Measurements from ENCODE around the gene POLRMT.
A peak's percentile ranks its signal among the peaks of the same experiment; 100 is the strongest.
"Not testable (repeated sequence)": the region's sequence is repeated elsewhere in the genome, so short reads cannot be mapped to it uniquely, and the experiment has no call there.

The POLRMT gene

GRCh38 chr19:632579-633067 lies 714 bp downstream of the POLRMT start:
- DNase-seq (ENCODE audit: insufficient read length, low spot score) = peak; percentile 78
- peak; percentile 11 for FAIRE-seq

DNA sequence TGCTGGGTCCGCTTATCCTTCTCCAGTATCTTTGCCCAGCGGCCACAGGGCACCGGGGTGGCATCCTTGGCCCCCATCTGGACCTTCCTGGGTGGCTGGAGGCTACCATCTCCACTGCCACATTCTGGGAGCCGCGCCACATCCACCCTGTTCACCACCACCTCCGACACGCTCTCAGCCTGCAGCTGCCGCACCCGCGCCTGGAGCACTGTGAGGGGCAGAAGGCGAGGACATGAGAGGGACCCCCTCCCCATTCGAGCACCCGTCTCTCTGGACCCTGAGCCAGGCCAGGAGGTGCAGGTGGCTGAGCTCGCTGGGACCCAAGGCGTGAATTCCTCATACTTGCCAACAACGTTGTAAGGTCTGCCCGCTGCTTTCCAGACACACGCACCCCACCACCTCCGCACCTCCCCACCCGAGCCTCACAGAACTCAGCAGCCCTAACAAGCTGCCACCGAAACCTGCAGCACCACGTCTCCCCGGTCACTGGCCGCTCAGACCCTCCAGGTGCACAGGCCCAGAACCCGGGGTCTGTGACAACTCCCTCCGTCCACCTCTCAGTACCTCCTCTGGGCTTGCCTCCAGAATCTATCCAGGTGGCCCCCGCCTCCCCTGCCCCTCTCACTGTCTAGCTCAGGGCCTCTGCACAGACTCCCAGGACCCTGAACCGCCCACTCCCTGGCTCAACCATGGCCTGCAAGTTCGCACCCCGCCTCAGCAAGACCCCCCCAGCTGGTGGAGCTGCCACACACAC lies 3.2 kb downstream of the POLRMT start:
- FAIRE-seq = no peak
- DNase-seq (ENCODE audit: insufficient read length, low spot score) = no peak

DNA sequence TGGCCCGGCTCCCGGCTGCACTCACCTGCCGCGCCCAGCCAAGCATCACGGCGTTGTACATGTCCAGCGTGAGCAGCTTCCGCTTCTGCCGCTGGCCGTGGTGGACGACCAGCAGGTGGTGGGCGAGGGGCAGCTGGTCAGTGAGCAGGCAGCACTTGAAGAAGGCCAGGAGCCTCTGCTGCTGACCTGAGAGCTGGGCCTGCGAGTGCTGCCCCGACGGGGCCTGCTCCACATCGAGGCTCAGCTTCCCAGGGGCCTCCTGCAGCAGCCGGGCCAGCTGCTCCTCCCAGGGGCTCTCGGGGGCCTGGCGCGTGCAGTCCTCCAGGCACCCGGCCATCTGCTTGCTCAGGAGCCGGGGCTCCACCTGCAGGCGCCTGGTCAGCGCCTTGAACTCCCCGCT lies 3.8 kb downstream of the POLRMT start:
- not testable (repeated sequence) for DNase-seq (ENCODE audit: insufficient read length, low spot score); FAIRE-seq

DNA sequence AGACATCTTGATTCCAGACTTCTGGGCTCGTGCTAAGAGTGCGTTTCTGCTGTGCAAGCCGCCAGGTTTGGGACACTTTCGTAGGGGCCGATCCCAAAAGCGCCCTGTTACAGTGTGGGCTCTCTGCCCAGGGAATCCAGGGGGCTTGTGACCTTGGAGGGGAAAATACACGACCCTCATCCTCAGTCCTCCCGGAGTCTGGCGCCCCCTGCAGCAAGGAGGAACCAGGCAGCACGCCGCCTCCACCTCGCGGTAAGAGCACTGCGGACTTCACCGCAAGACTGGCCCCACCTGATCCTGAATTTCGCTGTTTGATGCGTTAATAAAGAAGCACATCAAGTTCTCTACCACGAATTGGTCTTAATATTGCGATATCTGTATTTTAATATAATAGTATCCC lies 5.2 kb downstream of the POLRMT start:
- no peak for DNase-seq (ENCODE audit: insufficient read length, low spot score)
- FAIRE-seq = no peak

GRCh38 chr19:626566-626965 lies 6.8 kb downstream of the POLRMT start:
- not testable (repeated sequence) for DNase-seq (ENCODE audit: insufficient read length, low spot score); FAIRE-seq

- DNase-seq (ENCODE audit: insufficient read length, low spot score) (no peak), FAIRE-seq (no peak)
Measured at GRCh38 chr19:625257-625656, 8.1 kb downstream of the POLRMT start.

- FAIRE-seq (no peak), DNase-seq (ENCODE audit: insufficient read length, low spot score) (no peak)
Measured at GRCh38 chr19:624433-625109, 8.8 kb downstream of the POLRMT start.

DNA sequence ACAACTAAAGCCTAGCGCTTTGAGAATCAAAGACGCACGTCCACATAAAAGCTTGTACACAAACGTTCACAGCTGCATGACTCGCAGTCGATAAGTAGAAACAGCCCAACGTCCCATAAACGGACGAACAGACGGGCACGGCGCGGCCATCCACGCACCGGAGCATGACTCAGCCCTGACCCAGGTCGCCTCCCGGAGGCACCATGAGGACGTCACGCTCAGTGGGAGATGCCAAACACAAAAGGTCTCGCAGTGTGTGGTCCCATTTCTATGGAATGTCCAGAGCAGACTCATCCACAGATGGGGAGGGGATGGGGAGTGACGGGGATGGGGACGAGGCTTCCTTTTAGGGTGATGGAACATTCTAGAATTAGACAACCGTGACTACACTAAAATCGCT lies 9.4 kb downstream of the POLRMT start:
- no peak for DNase-seq (ENCODE audit: insufficient read length, low spot score)
- no peak for FAIRE-seq

DNA sequence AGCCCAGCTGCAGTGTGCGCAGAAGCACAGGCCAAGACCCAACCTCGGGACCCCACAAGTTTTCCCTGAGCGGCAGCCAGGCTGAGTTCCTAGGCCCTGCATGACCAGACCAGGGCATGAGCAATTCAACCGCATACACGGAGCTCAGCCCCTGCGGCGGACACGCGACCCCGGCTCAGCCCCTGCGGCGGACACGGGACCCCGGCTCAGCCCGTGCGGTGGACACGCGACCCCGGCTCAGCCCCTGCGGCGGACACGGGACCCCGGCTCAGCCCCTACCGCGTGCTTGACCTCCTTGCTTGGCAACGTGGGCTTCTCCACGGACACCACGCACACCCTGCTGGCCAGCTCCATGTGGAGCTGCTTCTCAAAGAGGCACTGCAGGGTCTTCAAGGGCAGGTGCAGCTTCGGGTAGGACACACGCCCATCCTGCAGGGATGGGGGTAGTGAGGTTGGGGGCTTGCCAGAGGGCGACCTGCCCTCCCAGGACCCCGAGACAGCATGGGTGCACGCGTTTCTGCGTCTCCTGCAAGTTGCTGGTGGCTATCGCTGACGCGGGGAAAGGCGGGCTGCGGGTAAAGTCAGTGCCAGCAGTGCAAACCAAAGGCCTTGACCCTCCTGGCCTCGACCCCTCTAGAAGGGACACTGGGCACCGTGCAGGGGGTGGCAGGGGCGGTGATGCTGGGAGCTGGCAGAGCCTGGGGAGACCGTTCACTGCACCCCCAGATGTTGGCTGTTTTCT lies 10.0 kb downstream of the POLRMT start:
- FAIRE-seq = no peak
- no peak for DNase-seq (ENCODE audit: insufficient read length, low spot score)

- no peak for DNase-seq (ENCODE audit: insufficient read length, low spot score)
- no peak for FAIRE-seq
Measured at GRCh38 chr19:622666-623065, 10.7 kb downstream of the POLRMT start.

GRCh38 chr19:621819-622218 lies 11.5 kb downstream of the POLRMT start:
- no peak for FAIRE-seq
- no peak for DNase-seq (ENCODE audit: insufficient read length, low spot score)

DNA sequence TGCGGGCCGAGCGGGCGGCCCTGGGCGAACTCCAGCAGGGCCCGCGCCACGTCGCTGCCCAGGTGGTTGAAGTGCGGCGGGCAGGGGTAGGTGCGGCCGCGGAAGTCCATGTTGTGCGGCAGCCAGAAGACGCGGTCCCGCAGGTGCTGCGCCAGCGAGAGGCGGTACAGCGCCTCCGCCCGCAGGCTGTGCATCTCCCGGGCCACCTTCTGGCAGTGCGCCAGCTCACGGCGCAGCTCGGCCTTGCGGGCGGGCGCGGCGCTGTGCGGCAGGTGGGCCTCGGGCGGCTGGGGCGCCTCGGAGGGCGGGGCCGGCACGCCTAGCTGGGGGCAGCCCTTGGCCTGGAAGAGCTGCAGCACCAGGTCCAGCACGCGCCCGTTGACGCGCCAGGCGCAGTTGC lies 12.1 kb downstream of the POLRMT start:
- not testable (repeated sequence) for FAIRE-seq; DNase-seq (ENCODE audit: insufficient read length, low spot score)

- no peak for DNase-seq (ENCODE audit: insufficient read length, low spot score)
- no peak for FAIRE-seq
Measured at GRCh38 chr19:620166-620862, 13.0 kb downstream of the POLRMT start.

- DNase-seq (ENCODE audit: insufficient read length, low spot score) (no peak), FAIRE-seq (no peak)
Measured at GRCh38 chr19:619286-620002, 13.9 kb downstream of the POLRMT start.

GRCh38 chr19:618674-619285 lies 14.6 kb downstream of the POLRMT start:
- FAIRE-seq (no peak), DNase-seq (ENCODE audit: insufficient read length, low spot score) (no peak)

DNA sequence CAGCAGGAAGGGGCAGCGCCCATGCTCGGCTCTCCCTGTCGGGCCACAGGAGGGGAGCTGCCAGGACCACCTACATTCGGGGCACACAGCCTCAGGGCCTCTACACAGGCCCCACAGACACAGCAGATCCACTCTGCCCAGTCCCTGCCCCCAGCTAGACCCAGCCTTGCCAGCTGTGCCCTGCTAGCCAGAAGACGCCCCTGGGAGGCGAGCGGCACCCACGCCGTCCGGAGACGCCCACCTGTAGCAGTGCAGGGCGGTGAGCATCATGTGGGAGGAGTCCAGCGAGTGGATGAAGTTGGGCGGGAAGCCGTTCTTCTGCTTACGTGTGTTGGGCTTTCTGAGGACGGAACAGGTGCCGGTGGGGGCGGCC lies 15.1 kb downstream of the POLRMT start:
- DNase-seq (ENCODE audit: insufficient read length, low spot score) (no peak), FAIRE-seq (no peak)

DNA sequence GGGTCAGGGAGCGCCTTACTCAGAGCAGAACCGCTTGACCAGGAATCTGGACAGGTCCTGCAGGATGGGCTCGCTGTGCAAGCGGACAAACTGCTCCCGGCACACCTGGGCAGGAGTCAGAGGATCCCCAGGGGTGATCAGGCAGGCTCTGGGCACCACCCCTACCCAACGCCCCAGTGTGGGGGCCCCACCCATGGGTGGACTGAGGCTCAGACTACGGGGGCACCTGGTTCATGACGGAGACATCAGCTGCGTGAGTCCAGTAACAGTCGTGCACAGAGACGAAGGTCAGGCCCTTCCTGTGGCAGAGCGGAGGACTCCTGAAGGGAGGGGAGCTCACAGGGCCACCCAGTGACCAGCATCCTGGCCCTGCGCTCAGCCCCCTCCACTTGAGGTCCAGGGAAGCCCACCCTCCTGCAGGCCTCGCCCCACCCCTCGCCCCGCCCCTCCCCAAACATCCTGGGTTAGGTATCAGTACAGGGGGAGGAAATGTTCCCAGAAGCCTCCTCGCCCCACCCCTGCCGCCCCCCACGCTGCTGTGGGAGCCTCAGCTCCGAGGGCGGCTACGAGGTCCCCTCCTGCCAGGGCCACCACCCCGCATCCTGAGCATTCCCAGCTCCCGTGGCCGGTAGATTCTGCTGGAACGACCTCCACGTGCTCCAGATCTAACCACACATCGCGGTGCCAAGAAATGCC lies 15.6 kb downstream of the POLRMT start:
- DNase-seq (ENCODE audit: insufficient read length, low spot score) (no peak), FAIRE-seq (no peak)

DNA sequence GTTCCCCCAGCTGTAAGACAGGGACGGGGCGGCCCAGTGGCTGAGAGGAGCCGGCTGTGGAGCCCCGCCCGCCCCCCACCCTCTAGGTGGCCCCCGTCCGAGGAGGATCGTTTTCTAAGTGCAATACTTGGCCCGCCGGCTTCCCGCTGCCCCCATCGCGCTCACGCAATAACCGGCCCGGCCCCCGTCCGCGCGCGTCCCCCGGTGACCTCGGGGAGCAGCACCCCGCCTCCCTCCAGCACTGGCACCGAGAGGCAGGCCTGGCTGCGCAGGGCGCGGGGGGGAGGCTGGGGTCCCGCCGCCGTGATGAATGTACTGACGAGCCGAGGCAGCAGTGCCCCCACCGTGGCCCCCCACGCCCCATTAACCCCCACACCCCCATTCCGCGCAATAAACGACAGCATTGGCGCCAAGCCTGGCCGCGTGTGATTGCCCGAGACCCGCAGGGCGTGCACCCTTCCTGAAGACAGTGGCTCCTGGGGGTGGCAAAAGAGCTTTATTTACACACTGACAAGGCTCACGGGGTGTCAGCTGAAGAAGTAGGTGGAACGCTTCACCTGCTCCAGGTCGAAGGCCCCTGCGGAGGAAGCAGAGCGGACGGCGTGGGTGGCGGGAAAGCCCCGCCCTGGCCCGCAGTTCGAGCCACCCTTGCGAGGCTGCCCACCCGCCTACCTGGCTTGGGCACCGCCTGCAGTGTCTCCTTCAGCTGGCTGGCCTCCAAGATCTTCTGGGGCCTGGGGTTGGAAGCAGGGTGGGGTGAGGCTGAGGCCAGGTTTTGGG lies 16.4 kb downstream of the POLRMT start:
- no peak for DNase-seq (ENCODE audit: insufficient read length, low spot score)
- FAIRE-seq = no peak

All from GM19239 (cell line).